Neural crest cell (in vitro differentiated cells): ENCODE results near the gene PLSCR1. TPM values are rescaled to one million over a fixed set of nuclear protein-coding genes. Genes with fewer than 3 reads are reported as not detected.

Source experiments
- DNase-seq: peaks from one replicate; pipeline ENCODE4 v3.0.0; 2021; ENCODE audit warnings: low read depth, mixed read lengths, low spot score
- H3K27ac Mint-ChIP-seq: one replicate; pipeline ENCODE4 v1.8.0; 2021; ENCODE audit warnings: mild to moderate bottlenecking, mixed read lengths; ENCODE audit not compliant: unreplicated experiment
- H3K27me3 Mint-ChIP-seq: 2 replicates; pipeline ENCODE4 v1.8.0; 2021; ENCODE audit warnings: low read depth, mild to moderate bottlenecking, mixed read lengths
- H3K36me3 Mint-ChIP-seq: 2 replicates; pipeline ENCODE4 v1.8.0; 2021; ENCODE audit warnings: low read depth, mild to moderate bottlenecking, mixed read lengths
- H3K4me1 Mint-ChIP-seq: 2 replicates; pipeline ENCODE4 v1.8.0; 2021; ENCODE audit warnings: mixed read lengths
- H3K4me3 Mint-ChIP-seq: one replicate; pipeline ENCODE4 v1.8.0; 2021; ENCODE audit warnings: mild to moderate bottlenecking, mixed read lengths
- H3K9me3 Mint-ChIP-seq: 2 replicates; pipeline ENCODE4 v1.8.0; 2021; ENCODE audit warnings: mixed read lengths
- total RNA-seq: library from RNA; stranded (reverse); gene quantifications from 2 replicates; pipeline ENCODE4 v1.2.1, GENCODE V29; 2021
- TF ChIP-seq, protein P1 (sequence below): fragments of 200-600 bp; sonication (generic); conservative IDR thresholded peaks from 2 replicates; pipeline ENCODE4 v1.5.0; 2021; ENCODE audit warnings: antibody characterized with exemption, mild to moderate bottlenecking

Gene PLSCR1
- total RNA-seq, 1 donor from 2014 or later = 29.8 TPM

DNA sequence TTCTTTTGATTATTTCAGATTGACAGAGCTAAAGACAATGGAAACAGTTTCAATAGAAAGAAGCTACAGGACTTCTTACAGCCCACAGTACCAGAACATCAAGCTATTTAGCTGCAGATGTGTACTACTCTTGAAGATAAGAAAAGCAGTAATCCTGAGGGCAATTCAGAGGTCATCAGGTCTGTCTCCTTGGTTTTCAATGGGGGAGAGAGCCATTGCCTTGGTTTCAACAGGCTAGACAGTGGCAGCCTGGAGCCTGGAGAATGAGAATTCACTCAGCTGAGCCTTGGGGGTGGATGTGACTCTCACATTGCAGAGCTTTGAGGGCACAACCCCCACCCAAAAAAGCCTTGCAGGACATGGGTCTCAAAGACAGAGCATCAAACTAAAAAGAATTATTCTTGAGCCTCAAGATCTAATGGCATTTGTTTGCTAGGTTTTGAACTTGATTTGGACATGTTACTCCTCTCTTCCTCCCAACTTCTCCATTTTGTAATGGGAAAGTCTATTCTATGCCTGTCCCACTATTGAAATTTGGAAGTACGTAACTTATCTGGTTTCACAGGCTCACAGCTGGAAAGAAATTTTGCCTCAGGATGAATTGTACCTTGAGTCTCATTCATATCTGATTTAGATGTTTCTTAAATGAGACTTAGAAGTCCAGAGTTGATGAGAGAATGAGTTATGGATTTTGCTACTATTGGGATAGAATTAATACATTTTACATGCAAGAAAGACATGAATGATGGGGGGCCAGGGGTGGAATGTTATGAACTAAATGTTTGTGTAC, 36.9 kb downstream of the PLSCR1 start:
- TF ChIP-seq, protein P1, sequence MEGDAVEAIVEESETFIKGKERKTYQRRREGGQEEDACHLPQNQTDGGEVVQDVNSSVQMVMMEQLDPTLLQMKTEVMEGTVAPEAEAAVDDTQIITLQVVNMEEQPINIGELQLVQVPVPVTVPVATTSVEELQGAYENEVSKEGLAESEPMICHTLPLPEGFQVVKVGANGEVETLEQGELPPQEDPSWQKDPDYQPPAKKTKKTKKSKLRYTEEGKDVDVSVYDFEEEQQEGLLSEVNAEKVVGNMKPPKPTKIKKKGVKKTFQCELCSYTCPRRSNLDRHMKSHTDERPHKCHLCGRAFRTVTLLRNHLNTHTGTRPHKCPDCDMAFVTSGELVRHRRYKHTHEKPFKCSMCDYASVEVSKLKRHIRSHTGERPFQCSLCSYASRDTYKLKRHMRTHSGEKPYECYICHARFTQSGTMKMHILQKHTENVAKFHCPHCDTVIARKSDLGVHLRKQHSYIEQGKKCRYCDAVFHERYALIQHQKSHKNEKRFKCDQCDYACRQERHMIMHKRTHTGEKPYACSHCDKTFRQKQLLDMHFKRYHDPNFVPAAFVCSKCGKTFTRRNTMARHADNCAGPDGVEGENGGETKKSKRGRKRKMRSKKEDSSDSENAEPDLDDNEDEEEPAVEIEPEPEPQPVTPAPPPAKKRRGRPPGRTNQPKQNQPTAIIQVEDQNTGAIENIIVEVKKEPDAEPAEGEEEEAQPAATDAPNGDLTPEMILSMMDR = no peak
- H3K4me3 Mint-ChIP-seq = no peak overlapping the region
- H3K4me1 Mint-ChIP-seq = peaks cover 17% of the 10 kb centered on the region
- H3K36me3 Mint-ChIP-seq = peaks cover 5% of the 10 kb centered on the region
- H3K9me3 Mint-ChIP-seq = peaks cover 5% of the 10 kb centered on the region
- H3K27ac Mint-ChIP-seq = no peak overlapping the region
- no peak for DNase-seq
- H3K27me3 Mint-ChIP-seq = no peaks in the 10 kb centered on the region

GRCh38 chr3:146505516-146505915, 38.9 kb downstream of the PLSCR1 start:
- Mint-ChIP-seq H3K9me3 (peaks cover 5% of the 10 kb centered on the region), H3K36me3 (no peaks in the 10 kb centered on the region), H3K4me1 (peaks cover 17% of the 10 kb centered on the region), H3K4me3 (no peak overlapping the region), H3K27me3 (no peaks in the 10 kb centered on the region), H3K27ac (no peak overlapping the region)
- DNase-seq = no peak
- TF ChIP-seq, protein P1 = no peak

DNA sequence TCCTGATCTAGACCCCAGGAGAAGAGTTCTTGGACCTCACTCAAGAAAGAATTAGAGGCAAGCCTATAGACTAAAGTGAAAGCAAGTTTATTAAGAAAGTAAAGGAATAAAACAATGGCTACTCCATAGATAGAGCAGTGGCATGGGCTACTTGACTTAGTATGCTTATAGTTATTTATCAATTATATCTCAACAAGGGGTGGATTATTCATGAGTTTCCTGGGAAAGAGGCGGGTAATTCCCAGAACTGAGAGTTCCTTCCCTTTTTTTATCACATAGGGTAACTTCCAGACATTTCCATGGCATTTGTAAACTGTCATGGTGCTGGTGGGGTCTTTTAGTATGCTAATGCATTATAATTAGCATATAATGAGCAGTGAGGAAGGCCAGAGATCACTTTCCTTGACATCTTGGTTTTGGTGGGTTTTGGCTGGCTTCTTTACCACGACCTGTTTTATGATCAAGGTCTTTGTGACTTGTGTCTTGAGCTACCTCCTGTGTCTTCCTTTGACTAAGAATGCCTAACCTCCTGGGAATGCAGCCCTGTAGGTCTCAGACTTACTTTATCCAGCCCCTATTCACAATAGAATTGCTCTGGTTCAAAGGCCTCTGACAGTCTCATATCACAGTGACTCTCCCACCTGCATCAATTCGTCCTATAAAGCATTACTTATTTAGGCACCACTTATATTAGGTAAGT, 39.8 kb downstream of the PLSCR1 start:
- no peak for DNase-seq
- peaks cover 2% of the 10 kb centered on the region for H3K9me3 Mint-ChIP-seq
- no peaks in the 10 kb centered on the region for H3K36me3 Mint-ChIP-seq
- H3K4me3 Mint-ChIP-seq = no peak overlapping the region
- H3K27me3 Mint-ChIP-seq = no peaks in the 10 kb centered on the region
- TF ChIP-seq, protein P1 = no peak
- H3K27ac Mint-ChIP-seq = no peak overlapping the region
- peaks cover 17% of the 10 kb centered on the region for H3K4me1 Mint-ChIP-seq

- H3K27me3 Mint-ChIP-seq = no peaks in the 10 kb centered on the region
- H3K4me1 Mint-ChIP-seq = peaks cover 17% of the 10 kb centered on the region
- no peak overlapping the region for H3K27ac Mint-ChIP-seq
- H3K4me3 Mint-ChIP-seq = no peak overlapping the region
- TF ChIP-seq, protein P1 = peak; percentile 39
- H3K9me3 Mint-ChIP-seq = peaks cover 2% of the 10 kb centered on the region
- no peaks in the 10 kb centered on the region for H3K36me3 Mint-ChIP-seq
- DNase-seq = no peak
Observed at GRCh38 chr3:146503461-146504202, 40.8 kb downstream of the PLSCR1 start.

GRCh38 chr3:146502887-146503460, 41.4 kb downstream of the PLSCR1 start:
- H3K36me3 Mint-ChIP-seq = no peaks in the 10 kb centered on the region
- TF ChIP-seq, protein P1 = no peak
- no peak overlapping the region for H3K27ac Mint-ChIP-seq
- no peak overlapping the region for H3K4me3 Mint-ChIP-seq
- H3K4me1 Mint-ChIP-seq = peaks cover 17% of the 10 kb centered on the region
- H3K27me3 Mint-ChIP-seq = no peaks in the 10 kb centered on the region
- no peaks in the 10 kb centered on the region for H3K9me3 Mint-ChIP-seq
- no peak for DNase-seq
